ENCODE data around the gene CLASRP.

Gene CLASRP

GRCh38 chr19:45019187-45019586, 19.7 kb upstream of the CLASRP start:
- in situ Hi-C loops (cut with MboI; ENCODE audit: low sequenced_read_pairs), result no loop called here

- in situ Hi-C loops (cut with MboI; ENCODE audit: low sequenced_read_pairs), result no loop called here
These were observed 18.8 kb upstream of the CLASRP start for GRCh38 chr19:45020071-45020470.

- in situ Hi-C loops (cut with MboI; ENCODE audit: low sequenced_read_pairs), result no loop called here
These were observed 16.9 kb upstream of the CLASRP start for GRCh38 chr19:45021971-45022370.

GRCh38 chr19:45023048-45023447, 15.8 kb upstream of the CLASRP start:
- in situ Hi-C loops (cut with MboI; ENCODE audit: low sequenced_read_pairs), result no loop called here

GRCh38 chr19:45025264-45025663, 13.6 kb upstream of the CLASRP start:
- in situ Hi-C loops (cut with MboI; ENCODE audit: low sequenced_read_pairs), result no loop called here

- in situ Hi-C loops (cut with MboI; ENCODE audit: low sequenced_read_pairs), result no loop called here
These were observed 11.5 kb upstream of the CLASRP start for GRCh38 chr19:45027371-45027770.

- in situ Hi-C loops (cut with MboI; ENCODE audit: low sequenced_read_pairs), result no loop called here
These were observed 8.0 kb upstream of the CLASRP start for GRCh38 chr19:45030825-45031224.

- in situ Hi-C loops (cut with MboI; ENCODE audit: low sequenced_read_pairs), result no loop called here
These were observed 6.4 kb upstream of the CLASRP start for GRCh38 chr19:45032421-45032820.

GRCh38 chr19:45035755-45036154, 3.1 kb upstream of the CLASRP start:
- in situ Hi-C loops (cut with MboI; ENCODE audit: low sequenced_read_pairs), result no loop called here

- in situ Hi-C loops (cut with MboI; ENCODE audit: low sequenced_read_pairs), result no loop called here
These were observed 1.3 kb upstream of the CLASRP start for GRCh38 chr19:45037393-45038169.

GRCh38 chr19:45040059-45040771, 1.4 kb downstream of the CLASRP start:
- in situ Hi-C loops (cut with MboI; ENCODE audit: low sequenced_read_pairs), result no loop called here

- in situ Hi-C loops (cut with MboI; ENCODE audit: low sequenced_read_pairs), result no loop called here
These were observed 2.3 kb downstream of the CLASRP start for GRCh38 chr19:45041125-45041524.

GRCh38 chr19:45045671-45046353, 7.0 kb downstream of the CLASRP start:
- in situ Hi-C loops (cut with MboI; ENCODE audit: low sequenced_read_pairs), result no loop called here

- in situ Hi-C loops (cut with MboI; ENCODE audit: low sequenced_read_pairs), result no loop called here
These were observed 7.5 kb downstream of the CLASRP start for GRCh38 chr19:45046355-45046754.

- in situ Hi-C loops (cut with MboI; ENCODE audit: low sequenced_read_pairs), result no loop called here
These were observed 8.4 kb downstream of the CLASRP start for GRCh38 chr19:45047188-45047797.

- in situ Hi-C loops (cut with MboI; ENCODE audit: low sequenced_read_pairs), result no loop called here
These were observed 10.4 kb downstream of the CLASRP start for GRCh38 chr19:45049073-45049736.

- in situ Hi-C loops (cut with MboI; ENCODE audit: low sequenced_read_pairs), result no loop called here
These were observed 11.2 kb downstream of the CLASRP start for GRCh38 chr19:45050036-45050435.

GRCh38 chr19:45051929-45052579, 13.2 kb downstream of the CLASRP start:
- in situ Hi-C loops (cut with MboI; ENCODE audit: low sequenced_read_pairs), result no loop called here

- in situ Hi-C loops (cut with MboI; ENCODE audit: low sequenced_read_pairs), result no loop called here
These were observed 18.0 kb downstream of the CLASRP start for GRCh38 chr19:45056831-45057230.

GRCh38 chr19:45057444-45057843, 18.6 kb downstream of the CLASRP start:
- in situ Hi-C loops (cut with MboI; ENCODE audit: low sequenced_read_pairs), result no loop called here

All from hTERT RPE-1 (cell line).